HG03520 (cell line): ENCODE results near the gene KRT26.

ENCODE experiments used
- ATAC-seq: cut with Tn5 transposase; IDR thresholded peaks from one replicate; pipeline ENCODE4 v1.9.1; 2021; ENCODE audit warnings: mild to moderate bottlenecking, moderate library complexity; ENCODE audit not compliant: unreplicated experiment

KRT26 gene

DNA sequence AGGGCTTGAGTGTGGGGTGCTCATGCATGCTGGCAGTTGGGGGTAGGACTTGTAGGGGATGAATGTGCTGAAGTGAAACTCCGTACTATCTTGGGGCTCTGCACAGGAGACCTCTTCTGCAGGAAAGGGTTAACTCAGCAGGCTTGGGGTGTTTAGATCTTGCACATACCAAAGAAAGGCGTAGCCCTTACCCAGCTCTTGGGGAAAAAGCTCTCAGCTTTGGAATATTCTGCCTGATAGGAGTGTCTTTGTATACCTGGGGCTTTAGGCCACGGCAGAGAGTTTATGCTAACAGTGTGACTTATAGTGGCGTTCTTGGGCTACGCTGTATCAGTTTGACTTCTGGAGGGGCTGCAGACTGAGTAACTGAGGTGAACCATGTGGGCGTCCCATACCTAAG is 38.0 kb downstream of the KRT26 start:
- ATAC-seq, result no peak

GRCh38 chr17:40730970-40731369 is 41.0 kb downstream of the KRT26 start:
- ATAC-seq, result no peak

DNA sequence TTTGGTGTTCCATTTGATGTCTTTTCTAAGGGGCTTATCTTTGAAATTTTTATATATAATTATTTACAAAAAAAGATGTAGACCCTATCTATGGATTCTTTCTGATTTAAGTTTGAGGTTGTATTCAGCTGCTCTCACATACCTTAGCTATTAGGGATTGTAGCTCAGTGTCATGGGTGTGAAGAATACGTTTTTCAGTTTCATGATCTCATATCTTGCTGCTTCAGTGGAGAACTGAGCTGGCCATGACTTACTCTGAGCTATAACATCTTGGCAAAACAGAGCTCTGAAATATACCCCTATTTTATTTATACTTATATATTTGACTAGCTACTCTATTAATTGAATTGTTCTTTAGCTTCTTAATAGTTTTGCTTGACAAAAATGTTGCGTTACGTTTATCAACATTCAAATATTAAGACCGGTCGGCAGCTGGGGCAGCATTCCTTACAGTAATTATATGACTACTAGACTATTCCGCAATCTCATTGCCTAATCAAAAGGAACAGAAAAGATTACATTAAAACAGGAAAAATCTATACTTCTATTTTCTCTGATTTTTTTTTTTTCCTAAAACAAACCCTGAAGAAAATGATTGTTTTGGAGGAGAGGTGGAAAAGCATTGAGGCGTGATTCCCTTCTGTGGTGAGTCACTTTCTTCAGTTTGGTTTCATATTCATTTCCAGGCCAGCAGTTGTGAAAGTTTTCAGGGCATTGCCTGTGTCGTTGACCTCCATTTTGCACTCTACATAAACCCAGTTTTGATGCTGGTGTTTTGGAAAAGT is 44.4 kb downstream of the KRT26 start:
- no peak for ATAC-seq

DNA sequence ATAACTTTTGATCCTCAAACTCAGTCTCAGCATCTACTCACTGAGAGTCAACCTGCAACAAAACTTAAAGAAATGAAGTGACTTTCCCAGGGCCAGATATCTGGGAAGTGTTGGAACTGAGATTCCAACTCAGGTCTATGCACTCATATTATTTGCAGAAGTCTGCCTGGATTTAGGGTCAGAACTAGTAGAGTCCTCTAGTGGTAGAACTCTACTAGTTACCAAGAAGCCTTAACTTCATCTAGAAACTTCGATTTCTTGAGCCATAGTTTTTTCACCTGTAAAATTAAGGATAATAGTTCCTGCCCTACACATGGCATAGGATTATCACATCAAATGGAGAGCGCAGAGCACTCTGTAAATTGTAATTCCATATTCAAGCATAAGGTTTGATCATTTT is 45.1 kb downstream of the KRT26 start:
- no peak for ATAC-seq

- no peak for ATAC-seq
Observed at GRCh38 chr17:40724656-40725055, 47.3 kb downstream of the KRT26 start.

GRCh38 chr17:40722241-40722640 is 49.8 kb downstream of the KRT26 start:
- no peak for ATAC-seq

DNA sequence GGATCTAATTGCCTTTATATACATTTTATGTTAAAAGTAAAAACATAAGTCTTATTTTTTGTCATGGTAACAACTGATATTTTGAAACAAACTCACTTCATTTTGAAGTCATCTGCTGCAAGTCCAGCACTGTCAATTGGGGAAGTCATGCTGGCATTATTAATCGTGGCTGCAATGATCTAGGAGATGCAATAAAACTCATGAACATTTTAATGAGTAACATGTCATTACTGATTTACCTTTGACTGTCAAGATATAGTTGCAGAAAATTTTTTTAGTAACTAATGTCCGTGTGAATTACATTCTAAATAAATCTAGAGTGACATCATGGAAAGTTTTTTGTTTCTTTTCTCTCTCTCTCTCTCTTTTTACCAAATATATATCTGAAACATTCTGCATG is 51.1 kb downstream of the KRT26 start:
- ATAC-seq, result no peak

- ATAC-seq, result no peak
Observed at GRCh38 chr17:40718930-40719329, 53.1 kb downstream of the KRT26 start.

- no peak for ATAC-seq
Observed at GRCh38 chr17:40717776-40718175, 54.2 kb downstream of the KRT26 start.
